ENCODE results near the gene ADK. TPM values are rescaled to one million over a fixed set of nuclear protein-coding genes. Genes with fewer than 3 reads are reported as not detected.

ADK gene
- total and polyA plus RNA-seq, 11 donors = 20.8 to 55.5 (median 39.8) TPM

DNA sequence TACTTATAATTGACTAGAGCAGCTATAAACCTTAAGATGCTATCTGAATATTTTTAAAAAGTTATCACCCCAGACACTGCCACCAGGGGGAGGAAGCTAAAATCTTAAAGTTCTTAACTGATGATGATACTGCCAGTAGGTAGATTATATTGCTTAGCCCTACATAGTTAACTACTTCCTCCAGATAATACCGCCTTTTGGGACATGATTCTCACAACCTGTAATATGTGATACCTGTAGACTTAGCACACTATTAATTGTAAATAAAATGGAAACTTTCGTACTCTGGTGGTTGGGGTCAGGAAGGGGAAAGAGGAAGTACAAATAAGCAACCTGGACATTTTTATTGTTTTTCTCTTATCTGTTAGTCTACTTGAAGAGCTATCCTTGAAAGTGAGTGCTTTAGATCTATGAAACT is 268.9 kb downstream of the ADK start:
- 74 to 86% (median 81%) methylated on average over 2 of the region's 2 CpGs for WGBS, 4 donors
- H3K27me3 ChIP-seq = no peaks in the 10 kb centered on the region
- DNase-seq (no peak), ATAC-seq (no peak)
- peaks cover 0 to 8% (median 0%) of the 10 kb centered on the region in 12 donors for H3K4me1 ChIP-seq
- H3K9me3 ChIP-seq = peaks cover 0 to 5% (median 0%) of the 10 kb centered on the region in 12 donors
- no peak overlapping the region for H3K27ac ChIP-seq
- intact Hi-C loops (cut with DNase I) = loop anchor here in 2 of 10 donors (10.0 kb wide), 2 partner anchors 165 to 675 kb away; a partner anchor contains a TSS
- H3K4me3 ChIP-seq = no peak overlapping the region
- H3K36me3 ChIP-seq = no peaks in the 10 kb centered on the region
- no peak for TF ChIP-seq POLR2A (IDR thresholded peaks at IDR 0.05)
- TF ChIP-seq, protein P1, sequence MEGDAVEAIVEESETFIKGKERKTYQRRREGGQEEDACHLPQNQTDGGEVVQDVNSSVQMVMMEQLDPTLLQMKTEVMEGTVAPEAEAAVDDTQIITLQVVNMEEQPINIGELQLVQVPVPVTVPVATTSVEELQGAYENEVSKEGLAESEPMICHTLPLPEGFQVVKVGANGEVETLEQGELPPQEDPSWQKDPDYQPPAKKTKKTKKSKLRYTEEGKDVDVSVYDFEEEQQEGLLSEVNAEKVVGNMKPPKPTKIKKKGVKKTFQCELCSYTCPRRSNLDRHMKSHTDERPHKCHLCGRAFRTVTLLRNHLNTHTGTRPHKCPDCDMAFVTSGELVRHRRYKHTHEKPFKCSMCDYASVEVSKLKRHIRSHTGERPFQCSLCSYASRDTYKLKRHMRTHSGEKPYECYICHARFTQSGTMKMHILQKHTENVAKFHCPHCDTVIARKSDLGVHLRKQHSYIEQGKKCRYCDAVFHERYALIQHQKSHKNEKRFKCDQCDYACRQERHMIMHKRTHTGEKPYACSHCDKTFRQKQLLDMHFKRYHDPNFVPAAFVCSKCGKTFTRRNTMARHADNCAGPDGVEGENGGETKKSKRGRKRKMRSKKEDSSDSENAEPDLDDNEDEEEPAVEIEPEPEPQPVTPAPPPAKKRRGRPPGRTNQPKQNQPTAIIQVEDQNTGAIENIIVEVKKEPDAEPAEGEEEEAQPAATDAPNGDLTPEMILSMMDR (IDR thresholded peaks at IDR 0.05) = peak in 11 of 12 donors; percentile 19 to 51 (median 33)

DNA sequence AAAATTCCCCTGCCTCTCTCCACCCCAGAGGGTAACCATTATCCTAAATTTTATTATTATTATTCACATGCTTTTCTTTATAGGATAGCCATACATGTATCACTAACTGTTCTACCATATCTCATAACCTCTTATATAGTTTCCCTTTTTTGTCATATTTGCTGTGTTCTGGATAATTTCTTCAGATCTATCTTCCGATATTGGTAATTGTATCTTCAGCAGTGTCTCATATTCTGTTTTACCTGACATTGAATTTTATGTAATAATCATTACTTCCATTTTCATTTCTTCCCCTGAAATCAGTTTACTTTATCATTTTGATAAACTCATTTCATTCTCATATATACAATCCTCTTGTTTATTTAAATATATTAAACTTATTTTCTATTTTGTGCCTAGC is 273.5 kb downstream of the ADK start:
- Histone ChIP-seq H3K4me1 (no peaks in the 10 kb centered on the region), H3K4me3 (no peak overlapping the region), H3K27me3 (no peaks in the 10 kb centered on the region), H3K27ac (no peak overlapping the region), H3K9me3 (peaks cover 0 to 5% (median 0%) of the 10 kb centered on the region in 12 donors), H3K36me3 (no peaks in the 10 kb centered on the region)
- intact Hi-C loops (cut with DNase I) = loop anchor here in 2 of 10 donors (10.0 kb wide), 2 partner anchors 160 to 670 kb away; a partner anchor contains a TSS
- DNase-seq = no peak
- WGBS, 4 donors = 95 to 100% (median 97%) methylated on average over 1 of the region's 1 CpG
- TF ChIP-seq POLR2A (IDR thresholded peaks at IDR 0.05) = no peak
- TF ChIP-seq, protein P1 (IDR thresholded peaks at IDR 0.05) = no peak
- ATAC-seq = no peak

DNA sequence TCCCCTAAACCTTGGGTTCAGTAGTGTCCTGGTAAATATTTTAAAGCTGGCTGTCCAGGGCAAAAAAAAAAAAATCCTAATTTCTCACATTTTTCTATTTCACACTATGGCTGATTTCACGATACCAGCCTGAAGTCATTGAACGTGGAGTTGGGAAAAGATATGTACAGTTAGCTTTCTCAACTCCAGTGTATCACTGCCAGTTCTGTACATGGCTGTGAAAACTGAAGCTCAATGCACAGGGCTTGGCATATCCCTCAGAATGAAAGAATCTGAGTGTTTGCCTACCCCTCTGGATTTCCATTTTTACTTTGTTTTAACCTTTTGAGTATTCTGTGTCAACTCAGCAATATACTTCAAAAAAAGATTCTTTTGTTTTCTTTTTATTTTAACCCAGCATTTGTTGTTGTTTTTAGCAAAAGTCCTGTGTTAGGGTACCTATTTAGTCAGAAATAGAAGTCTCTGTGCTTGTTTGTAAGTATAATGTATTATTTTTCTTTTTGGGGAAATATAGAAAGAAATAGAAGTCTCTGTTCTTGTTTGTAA is 274.5 kb downstream of the ADK start:
- Histone ChIP-seq H3K4me3 (no peak overlapping the region), H3K4me1 (no peaks in the 10 kb centered on the region), H3K36me3 (no peaks in the 10 kb centered on the region), H3K9me3 (peaks cover 0 to 5% (median 0%) of the 10 kb centered on the region in 12 donors), H3K27me3 (no peaks in the 10 kb centered on the region), H3K27ac (no peak overlapping the region)
- WGBS, 4 donors = 93 to 99% (median 95%) methylated on average over 2 of the region's 2 CpGs
- DNase-seq (no peak), ATAC-seq (no peak)
- intact Hi-C loops (cut with DNase I) = loop anchor here in 2 of 10 donors (10.0 kb wide), 2 partner anchors 159 to 669 kb away; a partner anchor contains a TSS
- TF ChIP-seq POLR2A (IDR thresholded peaks at IDR 0.05) = no peak
- TF ChIP-seq, protein P1 (IDR thresholded peaks at IDR 0.05) = no peak

DNA sequence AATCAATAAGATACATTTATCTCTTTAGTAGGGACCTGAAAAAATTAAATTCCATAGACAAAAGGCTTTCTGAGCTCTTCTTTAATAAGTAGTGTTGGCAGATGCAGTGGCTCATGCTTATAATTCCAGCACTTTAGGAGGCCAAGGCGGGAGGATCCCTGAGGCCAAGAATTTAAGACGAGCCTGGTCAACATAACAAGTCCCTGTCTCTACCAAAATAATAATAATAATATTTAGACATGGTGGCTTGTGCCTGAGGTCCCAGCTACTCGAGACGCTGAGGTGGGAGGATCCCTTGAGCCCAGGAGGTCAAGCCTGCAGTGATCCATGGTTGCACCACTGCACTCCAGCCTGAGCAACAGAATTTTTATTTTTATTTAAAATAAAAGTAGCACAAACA is 280.8 kb downstream of the ADK start:
- DNase-seq (no peak), ATAC-seq (no peak)
- H3K36me3 ChIP-seq = no peaks in the 10 kb centered on the region
- WGBS, 4 donors = 94 to 100% (median 95%) methylated on average over 4 of the region's 4 CpGs
- H3K9me3 ChIP-seq = no peaks in the 10 kb centered on the region
- H3K27ac ChIP-seq = no peak overlapping the region
- peaks cover 0 to 8% (median 0%) of the 10 kb centered on the region in 12 donors for H3K4me1 ChIP-seq
- TF ChIP-seq POLR2A (IDR thresholded peaks at IDR 0.05) = no peak
- TF ChIP-seq, protein P1 (IDR thresholded peaks at IDR 0.05) = no peak
- no peak overlapping the region for H3K4me3 ChIP-seq
- intact Hi-C loops (cut with DNase I) = loop anchor here in 1 of 10 donors (10.0 kb wide), 1 partner anchor 673 kb away; a partner anchor contains a TSS
- no peaks in the 10 kb centered on the region for H3K27me3 ChIP-seq

All from heart left ventricle (tissue), 16 donors.